HCT116 (cell line): ENCODE results near the gene GGT7. TPM values are rescaled to one million over a fixed set of nuclear protein-coding genes. Genes with fewer than 3 reads are reported as not detected.

Experiments
- ATAC-seq: fragments of 200-7000 bp; cut with Tn5 transposase; 2 replicates; pipeline ENCODE4 v1.9.1; 2020; ENCODE audit warnings: mild to moderate bottlenecking, moderate library complexity
- BruUV-seq: library from RNA; stranded (reverse); fragments of 400-500 nt; replicated peaks from 2 replicates; lab custom pipeline; 2021; lab: Mats Ljungman, UMichigan
- CTCF ChIA-PET: fragments of 300-600 bp; sonication (Branson Sonifier 250); formaldehyde crosslinking; loops from one replicate; lab custom pipeline; 2021; ENCODE audit warnings: antibody characterized with exemption; lab: Charles Lee
- POLR2A ChIA-PET: fragments of 300-600, 350-600 bp; sonication (Branson Sonifier 250); formaldehyde crosslinking; loops from one replicate; lab custom pipeline; 2021; ENCODE audit warnings: antibody characterized with exemption; lab: Charles Lee
- RAD21 ChIA-PET, 2 experiments: fragments of 300-600 bp; sonication (Branson Sonifier 250); formaldehyde crosslinking; loops; one replicate each; lab custom pipeline; 2023; ENCODE audit warnings: low total read pairs in 2 of 2; ENCODE audit not compliant: uncharacterized antibody in 2 of 2, unreplicated experiment in 2 of 2, low non-redundant PET in 1 of 2; lab: Charles Lee
- DNase-seq: peaks from one replicate; pipeline ENCODE4 v3.0.0-alpha.2; 2010; ENCODE audit warnings: low read depth, low spot score
- H2AFZ ChIP-seq: fragments of 200-600 bp; shearing (Covaris generic), sonication (generic); 2 replicates; pipeline ENCODE4 v1.6.1; 2017; ENCODE audit warnings: low read depth, mixed run types, mixed read lengths, antibody characterized with exemption, low read length; ENCODE audit not compliant: poor library complexity, severe bottlenecking
- H3K27ac ChIP-seq: 2 replicates; pipeline ENCODE4 v1.5.1; 2012; ENCODE audit warnings: low read depth, low read length
- H3K27me3 ChIP-seq: fragments of 200-600 bp; sonication (generic); 2 replicates; pipeline ENCODE4 v1.6.1; 2016; ENCODE audit warnings: mixed run types, low read length, mixed read lengths; ENCODE audit not compliant: insufficient read depth
- H3K36me3 ChIP-seq, 2 experiments: fragments of 200-500 bp in 1 of 2; fragments of 200-600 bp in 1 of 2; sonication (Bioruptor generic) in 1 of 2; sonication (generic) in 1 of 2; 2 replicates each; pipeline versions ENCODE4 v1.5.1 to v1.6.1; 2014 to 2016; ENCODE audit warnings: low read length in 2 of 2, inconsistent platforms in 1 of 2, mixed read lengths in 1 of 2, mixed run types in 1 of 2; ENCODE audit not compliant: insufficient read depth in 2 of 2, control insufficient read depth in 1 of 2
- H3K4me1 ChIP-seq, 2 experiments: fragments of 200-600 bp in 1 of 2; sonication (generic) in 1 of 2; 2 replicates each; pipeline versions ENCODE4 v1.5.1 to v1.6.1; 2012 to 2017; ENCODE audit warnings: low read length in 2 of 2, inconsistent platforms in 1 of 2, mild to moderate bottlenecking in 1 of 2, mixed read lengths in 1 of 2, mixed run types in 1 of 2, moderate library complexity in 1 of 2; ENCODE audit not compliant: insufficient read depth in 2 of 2, control insufficient read depth in 1 of 2
- H3K4me2 ChIP-seq: fragments of 200-600 bp; sonication (generic); 2 replicates; pipeline ENCODE4 v1.6.1; 2017; ENCODE audit warnings: mixed run types, low read length, mixed read lengths
- H3K4me3 ChIP-seq, 2 experiments: fragments of 200-600 bp in 1 of 2; sonication (generic) in 1 of 2; replicated peaks in 1 of 2; 2 replicates each; pipeline ENCODE4 v1.5.1; 2011 to 2016; ENCODE audit warnings: low read length in 2 of 2, control low read depth in 1 of 2, low read depth in 1 of 2, mild to moderate bottlenecking in 1 of 2, mixed read lengths in 1 of 2, mixed run types in 1 of 2
- H3K79me2 ChIP-seq: fragments of 200-600 bp; sonication (generic); 2 replicates; pipeline ENCODE4 v1.6.1; 2017; ENCODE audit warnings: mild to moderate bottlenecking, mixed run types, low read length, moderate library complexity, mixed read lengths; ENCODE audit not compliant: insufficient read depth
- H3K9ac ChIP-seq: fragments of 200-600 bp; sonication (generic); 2 replicates; pipeline ENCODE4 v1.6.1; 2016; ENCODE audit warnings: low read length, mixed read lengths
- H3K9me2 ChIP-seq: fragments of 200-600 bp; sonication (generic), shearing (Covaris generic); 2 replicates; pipeline ENCODE4 v1.6.1; 2017; ENCODE audit warnings: mixed run types, mild to moderate bottlenecking, moderate library complexity; ENCODE audit not compliant: insufficient read depth
- H3K9me3 ChIP-seq, 2 experiments: fragments of 200-500 bp in 1 of 2; fragments of 200-600 bp in 1 of 2; sonication (Bioruptor generic) in 1 of 2; sonication (generic) in 1 of 2; 2 replicates each; pipeline ENCODE4 v1.6.1; 2014 to 2017; ENCODE audit warnings: low read length in 2 of 2, mixed read lengths in 2 of 2, inconsistent platforms in 1 of 2, low read depth in 1 of 2, mild to moderate bottlenecking in 1 of 2, mixed run types in 1 of 2, moderate library complexity in 1 of 2; ENCODE audit not compliant: control insufficient read depth in 1 of 2, insufficient read depth in 1 of 2
- H4K20me1 ChIP-seq: fragments of 200-600 bp; sonication (generic), shearing (Covaris generic); 2 replicates; pipeline ENCODE4 v1.6.1; 2017; ENCODE audit warnings: mixed run types, mild to moderate bottlenecking, moderate library complexity; ENCODE audit not compliant: insufficient read depth
- CBX3 ChIP-seq: IDR thresholded peaks from 2 replicates; pipeline ENCODE4 v1.6.1; 2012; ENCODE audit warnings: low read depth
- ELF1 ChIP-seq: IDR thresholded peaks from 2 replicates; pipeline ENCODE4 v1.6.1; 2012; ENCODE audit warnings: low read depth, borderline replicate concordance
- EZH2 ChIP-seq: fragments of 200-600 bp; sonication (generic); IDR thresholded peaks from 2 replicates; pipeline ENCODE4 v1.6.1; 2017; ENCODE audit warnings: antibody characterized with exemption, mixed run types
- JUND ChIP-seq: IDR thresholded peaks from 2 replicates; pipeline ENCODE4 v1.6.1; 2012
- POLR2AphosphoS5 ChIP-seq: IDR thresholded peaks from 2 replicates; pipeline ENCODE4 v1.6.1; 2011; ENCODE audit warnings: mild to moderate bottlenecking, low read depth, low read length, moderate library complexity
- SP1 ChIP-seq: IDR thresholded peaks from 2 replicates; pipeline ENCODE4 v1.6.1; 2012; ENCODE audit warnings: low read depth
- SRF ChIP-seq: IDR thresholded peaks from 2 replicates; pipeline ENCODE4 v1.6.1; 2012; ENCODE audit warnings: low read depth
- YY1 ChIP-seq: IDR thresholded peaks from 2 replicates; pipeline ENCODE4 v1.6.1; 2011; ENCODE audit warnings: low read length, low read depth, moderate library complexity, mild to moderate bottlenecking; ENCODE audit not compliant: insufficient replicate concordance; ENCODE audit errors: extremely low read depth
- ZFX ChIP-seq: fragments of 450-650 bp; IDR thresholded peaks from 2 replicates; pipeline ENCODE4 v1.6.1; 2017
- intact Hi-C: fragments of 100-400 bp; cut with micrococcal nuclease; formaldehyde crosslinking; loops from 2 replicates; pipeline ENCODE4 v1.10.0; 2022
- total RNA-seq: library from RNA; stranded (reverse); gene quantifications from one replicate; pipeline ENCODE4 v1.2.1, GENCODE V29; 2021; ENCODE audit not compliant: unreplicated experiment
- TF ChIP-seq, protein P1 (sequence below), 3 experiments: fragments of 200-600 bp in 1 of 3; sonication (generic) in 1 of 3; IDR thresholded peaks in 2 of 3; conservative IDR thresholded peaks in 1 of 3; 2 replicates each; pipeline ENCODE4 v1.5.1; 2012 to 2017; ENCODE audit warnings: low read depth in 2 of 3, low read length in 2 of 3, antibody characterized with exemption in 1 of 3, borderline replicate concordance in 1 of 3, control low read depth in 1 of 3, mild to moderate bottlenecking in 1 of 3, mixed read lengths in 1 of 3, mixed run types in 1 of 3, moderate library complexity in 1 of 3; ENCODE audit not compliant: insufficient read depth in 1 of 3
- TF ChIP-seq, protein P2 (sequence below): IDR thresholded peaks from 2 replicates; pipeline ENCODE4 v1.6.1; 2011; ENCODE audit warnings: mild to moderate bottlenecking, low read length, moderate library complexity; ENCODE audit not compliant: insufficient replicate concordance; ENCODE audit errors: extremely low read depth
- TF ChIP-seq, protein P3 (sequence below): IDR thresholded peaks from 2 replicates; pipeline ENCODE4 v1.6.1; 2012

GGT7 gene
- total RNA-seq, 1 experiment from 2014 or later, result 9.4 TPM

DNA sequence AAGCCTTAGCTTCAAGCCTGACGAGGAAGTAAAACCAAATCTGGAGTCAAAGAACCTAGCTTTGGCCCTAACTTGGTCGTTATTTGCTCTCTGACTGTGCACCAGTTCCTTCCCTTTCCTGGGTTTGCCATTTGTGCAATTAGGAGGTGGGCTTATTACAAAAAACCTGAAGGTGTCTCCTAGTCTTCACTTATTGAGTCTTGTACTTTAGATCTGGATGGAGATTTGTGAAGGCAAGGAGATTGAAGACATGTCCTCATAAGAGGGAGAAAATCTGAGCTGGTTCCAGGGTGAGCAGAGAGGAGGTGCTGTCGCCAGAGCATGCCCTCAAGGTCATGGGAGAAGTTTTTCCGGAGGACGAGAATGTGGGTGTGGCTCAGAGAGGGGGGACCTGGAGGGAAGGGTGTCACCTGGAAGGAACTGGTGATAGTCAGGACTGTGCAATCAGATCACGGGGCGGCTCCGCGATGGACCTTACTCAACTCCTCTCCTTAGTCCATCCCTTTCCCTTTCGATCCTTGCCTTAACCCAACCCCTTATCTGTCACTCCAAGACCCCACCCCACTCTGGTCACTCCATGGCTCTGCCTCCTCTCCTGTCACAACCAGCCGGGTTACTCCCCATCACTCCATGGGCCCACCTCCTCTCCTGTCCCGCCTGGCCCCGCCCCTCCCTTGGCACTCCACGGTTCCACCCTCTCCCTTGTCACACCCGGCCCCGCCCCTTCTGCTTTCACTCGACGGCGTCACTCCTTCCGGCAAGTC, 3.2 kb upstream of the GGT7 start:
- ChIA-PET POLR2A (interaction anchor here (0.6 to 2.3 kb wide), 8 partner anchors 9 to 271 kb away, joined by 3 to 7 read pairs (median 4); partner anchors contain the start of genes EDEM2 and MYH7B), CTCF (interaction anchor here (1.0 to 3.2 kb wide), 5 partner anchors 27 to 221 kb away, joined by 4 to 26 read pairs (median 5); partner anchors contain the start of genes GSS, MYH7B and TRPC4AP)
- Histone ChIP-seq H3K27me3 (no peaks in the 10 kb centered on the region), H3K9me3 (no peaks in the 10 kb centered on the region), H3K4me3 (peak overlapping the region; percentile 40 to 76), H3K79me2 (no peaks in the 10 kb centered on the region; the same call in 1 of the 2 replicates), H4K20me1 (no peaks in the 10 kb centered on the region), H3K27ac (peak overlapping the region; percentile 47), H3K36me3 (no peaks in the 10 kb centered on the region), H2AFZ (peak overlapping the region; percentile 63), H3K9me2 (no peaks in the 10 kb centered on the region), H3K4me1 (peaks cover 23 to 50% of the 10 kb centered on the region in 2 experiments), H3K9ac (peak overlapping the region; percentile 61), H3K4me2 (peak overlapping the region; percentile 85)
- BruUV-seq, result TSS peak; percentile 63
- ATAC-seq, result peak; percentile 90
- DNase-seq, result peak; percentile 98
- intact Hi-C loops, result loop anchor here (1.0 to 10.0 kb wide), 2 partner anchors 79 to 389 kb away; partner anchors contain the start of genes GSS and MYH7B
- TF ChIP-seq YY1 (no peak), EZH2 (no peak), CBX3 (no peak), SRF (no peak), POLR2AphosphoS5 (peak; percentile 46; the same call in 1 of the 2 replicates), ZFX (no peak), SP1 (peak; percentile 59), JUND (no peak), ELF1 (no peak)
- TF ChIP-seq, protein P1, sequence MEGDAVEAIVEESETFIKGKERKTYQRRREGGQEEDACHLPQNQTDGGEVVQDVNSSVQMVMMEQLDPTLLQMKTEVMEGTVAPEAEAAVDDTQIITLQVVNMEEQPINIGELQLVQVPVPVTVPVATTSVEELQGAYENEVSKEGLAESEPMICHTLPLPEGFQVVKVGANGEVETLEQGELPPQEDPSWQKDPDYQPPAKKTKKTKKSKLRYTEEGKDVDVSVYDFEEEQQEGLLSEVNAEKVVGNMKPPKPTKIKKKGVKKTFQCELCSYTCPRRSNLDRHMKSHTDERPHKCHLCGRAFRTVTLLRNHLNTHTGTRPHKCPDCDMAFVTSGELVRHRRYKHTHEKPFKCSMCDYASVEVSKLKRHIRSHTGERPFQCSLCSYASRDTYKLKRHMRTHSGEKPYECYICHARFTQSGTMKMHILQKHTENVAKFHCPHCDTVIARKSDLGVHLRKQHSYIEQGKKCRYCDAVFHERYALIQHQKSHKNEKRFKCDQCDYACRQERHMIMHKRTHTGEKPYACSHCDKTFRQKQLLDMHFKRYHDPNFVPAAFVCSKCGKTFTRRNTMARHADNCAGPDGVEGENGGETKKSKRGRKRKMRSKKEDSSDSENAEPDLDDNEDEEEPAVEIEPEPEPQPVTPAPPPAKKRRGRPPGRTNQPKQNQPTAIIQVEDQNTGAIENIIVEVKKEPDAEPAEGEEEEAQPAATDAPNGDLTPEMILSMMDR (IDR thresholded peaks at IDR 0.05 in 2 of 3, conservative IDR thresholded peaks at IDR 0.05 in 1 of 3; ENCODE audit: borderline replicate concordance in 1 of 3, insufficient read depth in 1 of 3, low read depth in 2 of 3, low read length in 2 of 3), result peak in 2 of 3 experiments; percentile 48 to 60; a peak in 4 of 6 replicates
- TF ChIP-seq, protein P2, sequence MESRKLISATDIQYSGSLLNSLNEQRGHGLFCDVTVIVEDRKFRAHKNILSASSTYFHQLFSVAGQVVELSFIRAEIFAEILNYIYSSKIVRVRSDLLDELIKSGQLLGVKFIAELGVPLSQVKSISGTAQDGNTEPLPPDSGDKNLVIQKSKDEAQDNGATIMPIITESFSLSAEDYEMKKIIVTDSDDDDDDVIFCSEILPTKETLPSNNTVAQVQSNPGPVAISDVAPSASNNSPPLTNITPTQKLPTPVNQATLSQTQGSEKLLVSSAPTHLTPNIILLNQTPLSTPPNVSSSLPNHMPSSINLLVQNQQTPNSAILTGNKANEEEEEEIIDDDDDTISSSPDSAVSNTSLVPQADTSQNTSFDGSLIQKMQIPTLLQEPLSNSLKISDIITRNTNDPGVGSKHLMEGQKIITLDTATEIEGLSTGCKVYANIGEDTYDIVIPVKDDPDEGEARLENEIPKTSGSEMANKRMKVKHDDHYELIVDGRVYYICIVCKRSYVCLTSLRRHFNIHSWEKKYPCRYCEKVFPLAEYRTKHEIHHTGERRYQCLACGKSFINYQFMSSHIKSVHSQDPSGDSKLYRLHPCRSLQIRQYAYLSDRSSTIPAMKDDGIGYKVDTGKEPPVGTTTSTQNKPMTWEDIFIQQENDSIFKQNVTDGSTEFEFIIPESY, result no peak
- TF ChIP-seq, protein P3, sequence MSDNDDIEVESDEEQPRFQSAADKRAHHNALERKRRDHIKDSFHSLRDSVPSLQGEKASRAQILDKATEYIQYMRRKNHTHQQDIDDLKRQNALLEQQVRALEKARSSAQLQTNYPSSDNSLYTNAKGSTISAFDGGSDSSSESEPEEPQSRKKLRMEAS, result peak; percentile 60; the same call in 1 of the 2 replicates
- TF ChIP-seq, all 23 proteins: peak for 4
- RAD21 ChIA-PET, result interaction anchor here in 1 of 2 experiments (0.6 to 0.8 kb wide), 4 partner anchors 10 to 214 kb away, joined by 3 to 4 read pairs (median 3); partner anchors contain the start of genes GSS and MYH7B
